ENCODE measurements around the gene CDC14B.
"Not testable (repeated sequence)": the region's sequence is repeated elsewhere in the genome, so short reads cannot be mapped to it uniquely, and the experiment has no call there.

Gene CDC14B

DNA sequence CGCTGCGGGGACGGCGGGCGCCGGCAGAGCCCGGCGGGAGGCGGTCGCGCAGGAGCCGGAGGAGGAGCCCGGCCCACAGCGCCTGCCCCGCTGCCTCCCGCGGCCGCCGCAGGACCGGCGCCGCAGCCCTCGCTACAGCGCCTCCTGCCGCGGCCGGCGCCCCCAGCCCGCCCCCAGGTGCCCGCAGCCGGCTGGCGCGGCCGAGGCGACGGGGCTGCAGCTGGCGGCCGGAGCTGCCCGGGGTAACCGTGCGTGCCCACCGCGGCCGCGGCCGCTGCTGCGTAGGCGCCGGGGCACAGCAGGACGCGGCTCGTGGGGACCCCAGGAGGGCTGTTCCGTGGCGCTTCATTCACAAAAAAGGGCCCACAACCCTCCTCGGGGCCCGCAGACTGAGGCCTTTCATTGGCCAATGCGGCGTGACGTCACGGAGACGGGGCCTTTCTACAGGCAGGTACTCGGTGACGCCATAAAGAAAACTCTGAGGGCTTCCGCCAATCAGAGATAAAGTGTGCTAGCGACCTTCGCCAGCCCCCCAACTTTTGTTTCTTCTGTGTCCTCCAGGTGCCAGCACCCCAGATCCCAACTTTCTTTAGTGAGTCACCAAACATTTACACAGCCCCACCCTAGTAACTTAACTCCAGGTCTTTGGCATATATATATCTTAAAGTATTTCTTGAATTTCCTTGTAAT is at the start of gene CDC14B:
Gene CDC14B (minus strand): TSS at position 353 of the 690 bp plus-strand sequence. CDS start 465 bp downstream, outside the sequence.
- Mint-ChIP-seq H3K9me3 (no peaks in the 10 kb centered on the region), H3K36me3 (ENCODE audit: low read depth) (peaks cover 1% of the 10 kb centered on the region), H3K27ac (no peak within 1 kb of the TSS), H3K27me3 (ENCODE audit: low read depth) (peaks cover 60% of the 10 kb centered on the region), H3K4me1 (ENCODE audit: low read depth) (peaks cover 13% of the 10 kb centered on the region), H3K4me3 (peak within 1 kb of the TSS; percentile 63)

DNA sequence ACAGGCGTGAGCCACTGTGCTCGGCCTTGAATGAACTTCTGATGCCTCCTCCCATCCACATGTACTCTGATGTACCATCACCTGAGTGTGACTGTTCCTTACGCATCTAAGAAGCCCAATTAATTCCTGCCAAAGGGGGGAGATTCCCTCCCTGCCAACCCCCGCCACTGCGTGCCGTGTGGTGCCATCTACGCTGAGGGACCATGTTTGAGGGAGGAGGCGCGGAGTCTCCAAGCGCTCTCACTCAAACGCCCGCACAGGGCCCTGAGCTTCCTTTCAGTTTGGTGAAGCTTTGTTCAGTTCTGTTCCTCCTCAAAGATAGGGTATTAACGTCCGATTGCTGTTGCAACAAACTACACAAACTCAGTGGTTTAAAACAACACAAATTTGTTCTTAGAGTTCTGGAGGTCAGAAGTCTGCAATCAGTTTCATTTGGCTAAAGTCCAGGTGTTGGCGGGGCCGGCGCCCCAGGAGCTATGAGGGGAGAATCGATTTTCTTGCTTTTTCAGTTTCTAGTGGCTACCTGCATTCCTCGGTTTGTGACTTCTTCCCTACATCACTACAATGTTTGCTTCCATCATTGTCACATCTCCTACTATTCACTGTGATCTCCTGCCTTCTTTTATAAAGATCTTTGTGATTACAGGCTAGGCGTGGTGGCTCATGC is 49.4 kb upstream of the CDC14B start:
- no peak overlapping the region for H3K27ac Mint-ChIP-seq
- H3K4me3 Mint-ChIP-seq = no peak overlapping the region

DNA sequence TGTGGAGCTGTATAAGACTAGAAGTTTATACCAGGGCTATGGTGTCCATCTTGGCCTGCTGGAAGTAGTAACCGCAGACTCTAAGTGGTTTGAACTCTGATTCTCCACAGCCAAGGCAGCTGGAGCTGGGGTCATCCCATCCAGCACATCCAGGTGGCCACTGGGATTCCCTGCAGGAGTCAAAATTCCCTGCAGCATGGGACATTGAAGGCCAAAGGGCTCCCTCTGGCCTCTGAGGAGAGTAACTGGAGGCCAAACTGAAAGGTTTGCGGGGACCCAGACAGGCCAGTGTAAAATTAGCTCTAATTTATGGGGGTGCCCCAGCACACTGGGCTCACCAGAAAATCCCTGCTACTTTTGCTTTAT is 47.7 kb upstream of the CDC14B start:
- no peak overlapping the region for H3K27ac Mint-ChIP-seq
- peaks cover 4% of the 10 kb centered on the region for H3K27me3 Mint-ChIP-seq (ENCODE audit: low read depth)
- H3K36me3 Mint-ChIP-seq (ENCODE audit: low read depth) = no peaks in the 10 kb centered on the region
- H3K4me3 Mint-ChIP-seq = no peak overlapping the region
- no peaks in the 10 kb centered on the region for H3K4me1 Mint-ChIP-seq (ENCODE audit: low read depth)
- H3K9me3 Mint-ChIP-seq = no peaks in the 10 kb centered on the region

More for the DNA sequence above, 49.4 kb upstream of the CDC14B start:
- no peaks in the 10 kb centered on the region for H3K9me3 Mint-ChIP-seq
- no peaks in the 10 kb centered on the region for H3K4me1 Mint-ChIP-seq (ENCODE audit: low read depth)
- H3K36me3 Mint-ChIP-seq (ENCODE audit: low read depth) = no peaks in the 10 kb centered on the region
- no peaks in the 10 kb centered on the region for H3K27me3 Mint-ChIP-seq (ENCODE audit: low read depth)

DNA sequence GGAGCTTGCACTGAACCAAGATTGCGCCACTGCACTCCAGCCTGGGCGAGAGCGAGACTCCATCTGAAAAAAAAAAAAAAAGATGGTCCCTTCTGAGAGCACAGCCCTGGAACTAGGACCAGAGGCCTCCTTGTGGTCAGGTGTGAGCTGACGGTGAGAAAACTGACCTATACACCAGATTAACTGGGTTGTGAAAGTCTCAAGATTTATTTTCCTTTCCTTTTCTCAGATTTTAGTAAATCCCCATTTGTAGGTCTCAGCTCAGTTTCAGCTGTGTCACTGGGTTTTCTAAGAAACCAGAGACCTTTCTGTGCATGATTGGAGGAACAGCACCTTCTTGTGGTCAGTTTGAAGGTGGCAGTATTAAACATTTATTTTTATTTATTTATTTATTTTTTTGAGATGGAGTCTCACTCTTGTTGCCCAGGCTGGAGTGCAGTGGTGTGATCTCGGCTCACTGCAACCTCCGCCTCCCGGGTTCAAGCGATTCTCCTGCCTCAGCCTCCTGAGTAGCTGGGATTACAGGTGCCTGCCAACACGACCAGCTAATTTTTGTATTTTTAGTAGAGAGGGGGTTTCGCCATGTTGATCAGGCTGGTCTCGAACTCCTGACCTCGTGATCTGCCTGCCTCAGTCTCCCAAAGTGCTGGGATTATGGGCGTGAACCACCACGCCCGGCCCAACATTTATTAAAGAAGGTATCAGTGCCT is 47.2 kb upstream of the CDC14B start:
- H3K4me1 Mint-ChIP-seq (ENCODE audit: low read depth); H3K36me3 Mint-ChIP-seq (ENCODE audit: low read depth); H3K9me3 Mint-ChIP-seq; H3K4me3 Mint-ChIP-seq; H3K27me3 Mint-ChIP-seq (ENCODE audit: low read depth); H3K27ac Mint-ChIP-seq: not testable (repeated sequence)

DNA sequence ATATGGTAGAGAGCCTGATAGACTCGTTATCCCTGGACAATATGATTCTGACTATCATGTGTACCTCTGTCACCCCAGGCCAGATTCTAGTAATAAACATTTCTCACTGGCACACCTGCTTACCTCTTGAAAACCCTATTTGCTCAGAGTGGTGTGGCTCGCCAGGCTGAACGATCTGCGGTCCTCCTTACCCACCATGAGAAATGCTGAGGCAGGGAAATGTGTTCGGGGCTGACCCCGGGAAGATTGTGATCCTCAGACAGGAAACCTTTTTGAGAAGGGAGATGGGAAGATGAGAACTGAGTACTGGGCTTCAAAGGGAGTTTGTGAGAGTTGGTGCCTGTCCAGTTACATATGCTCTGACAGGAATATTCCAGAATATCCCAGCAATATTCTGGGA is 46.1 kb upstream of the CDC14B start:
- H3K27me3 Mint-ChIP-seq (ENCODE audit: low read depth) = peaks cover 4% of the 10 kb centered on the region
- no peaks in the 10 kb centered on the region for H3K4me1 Mint-ChIP-seq (ENCODE audit: low read depth)
- no peak overlapping the region for H3K27ac Mint-ChIP-seq
- H3K9me3 Mint-ChIP-seq = no peaks in the 10 kb centered on the region
- H3K4me3 Mint-ChIP-seq = no peak overlapping the region
- no peaks in the 10 kb centered on the region for H3K36me3 Mint-ChIP-seq (ENCODE audit: low read depth)

DNA sequence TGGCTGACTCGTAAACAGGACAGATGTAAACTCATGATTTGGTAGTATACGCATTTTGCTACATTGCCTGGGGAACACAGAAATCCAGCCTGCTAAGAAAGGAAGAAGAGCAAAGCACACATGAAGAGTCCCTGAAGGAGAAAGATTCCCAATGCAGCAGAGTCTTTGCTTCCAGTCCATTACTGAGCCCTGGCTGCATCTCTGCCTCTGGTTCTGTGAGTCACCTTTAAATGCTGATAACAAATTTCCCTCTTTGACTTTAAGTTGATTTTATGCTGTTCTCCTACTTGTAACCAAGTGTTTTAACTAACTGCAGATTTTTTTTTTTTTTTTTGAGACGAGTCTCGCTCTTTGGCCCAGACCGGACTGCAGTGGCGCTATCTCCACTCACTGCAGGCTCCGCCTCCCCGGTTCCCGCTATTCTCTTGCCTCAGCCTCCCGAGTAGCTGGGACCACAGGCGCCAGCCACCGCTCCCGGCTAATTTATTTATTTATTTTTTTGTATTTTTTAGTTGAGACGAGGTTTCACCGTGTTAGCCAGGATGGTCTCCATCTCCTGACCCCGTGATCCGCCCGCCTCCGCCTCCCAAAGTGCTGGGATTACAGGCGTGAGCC is 44.0 kb upstream of the CDC14B start:
- no peaks in the 10 kb centered on the region for H3K9me3 Mint-ChIP-seq
- H3K27me3 Mint-ChIP-seq (ENCODE audit: low read depth) = peaks cover 4% of the 10 kb centered on the region
- H3K36me3 Mint-ChIP-seq (ENCODE audit: low read depth) = no peaks in the 10 kb centered on the region

DNA sequence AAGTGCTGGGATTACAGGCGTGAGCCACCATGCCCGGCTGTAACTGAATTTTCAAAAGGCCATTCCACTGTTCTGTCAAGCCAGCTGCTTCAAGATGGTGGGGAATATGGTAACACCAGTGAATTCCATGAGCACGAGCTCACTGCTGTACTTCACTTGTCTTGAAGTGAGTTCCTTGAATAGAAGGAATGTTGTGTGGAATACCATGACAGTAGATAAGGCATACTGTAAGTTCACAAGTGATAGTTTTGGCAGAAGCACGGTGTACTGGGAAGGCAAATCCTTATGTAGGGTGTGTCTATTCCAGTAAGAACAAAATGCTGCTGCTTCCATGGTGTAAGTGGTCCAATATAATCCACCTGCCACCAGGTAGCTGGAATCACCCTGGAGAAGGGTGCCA is 42.1 kb upstream of the CDC14B start:
- peaks cover 13% of the 10 kb centered on the region for H3K27me3 Mint-ChIP-seq (ENCODE audit: low read depth)
- no peaks in the 10 kb centered on the region for H3K36me3 Mint-ChIP-seq (ENCODE audit: low read depth)
- no peaks in the 10 kb centered on the region for H3K4me1 Mint-ChIP-seq (ENCODE audit: low read depth)
- no peaks in the 10 kb centered on the region for H3K9me3 Mint-ChIP-seq
- no peak overlapping the region for H3K27ac Mint-ChIP-seq
- no peak overlapping the region for H3K4me3 Mint-ChIP-seq

More for the DNA sequence above, 44.0 kb upstream of the CDC14B start:
- Mint-ChIP-seq H3K4me1 (ENCODE audit: low read depth) (no peaks in the 10 kb centered on the region), H3K4me3 (no peak overlapping the region), H3K27ac (no peak overlapping the region)

DNA sequence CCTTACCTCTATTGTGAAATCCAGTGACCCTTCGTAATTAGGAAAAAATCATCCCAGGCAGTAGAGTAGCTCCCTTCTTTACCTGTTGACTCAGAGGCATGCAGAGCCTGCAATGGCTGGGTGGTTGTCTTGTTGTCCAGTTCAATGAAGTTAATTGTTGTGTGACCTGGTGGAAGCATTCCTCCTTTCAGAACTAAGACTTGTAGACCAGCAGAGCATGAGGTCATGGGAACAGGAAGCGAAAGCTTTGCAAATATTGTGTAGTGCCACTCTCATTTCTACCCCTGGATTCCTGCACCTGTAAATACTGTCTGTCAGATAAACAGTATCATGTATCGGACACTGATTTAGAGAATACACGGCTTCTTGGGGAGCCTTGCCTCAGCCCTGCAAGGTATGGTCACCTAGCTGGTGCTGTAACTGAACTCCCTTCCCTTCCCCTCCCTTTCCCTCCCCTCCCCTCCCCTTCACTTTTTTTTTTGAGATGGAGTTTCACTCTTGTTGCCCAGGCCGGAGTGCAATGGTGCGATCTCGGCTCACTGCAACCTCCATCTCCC is 41.1 kb upstream of the CDC14B start:
- Mint-ChIP-seq H3K27ac (no peak overlapping the region), H3K36me3 (ENCODE audit: low read depth) (no peaks in the 10 kb centered on the region), H3K27me3 (ENCODE audit: low read depth) (peaks cover 17% of the 10 kb centered on the region), H3K9me3 (no peaks in the 10 kb centered on the region), H3K4me3 (no peak overlapping the region), H3K4me1 (ENCODE audit: low read depth) (peaks cover 4% of the 10 kb centered on the region)

DNA sequence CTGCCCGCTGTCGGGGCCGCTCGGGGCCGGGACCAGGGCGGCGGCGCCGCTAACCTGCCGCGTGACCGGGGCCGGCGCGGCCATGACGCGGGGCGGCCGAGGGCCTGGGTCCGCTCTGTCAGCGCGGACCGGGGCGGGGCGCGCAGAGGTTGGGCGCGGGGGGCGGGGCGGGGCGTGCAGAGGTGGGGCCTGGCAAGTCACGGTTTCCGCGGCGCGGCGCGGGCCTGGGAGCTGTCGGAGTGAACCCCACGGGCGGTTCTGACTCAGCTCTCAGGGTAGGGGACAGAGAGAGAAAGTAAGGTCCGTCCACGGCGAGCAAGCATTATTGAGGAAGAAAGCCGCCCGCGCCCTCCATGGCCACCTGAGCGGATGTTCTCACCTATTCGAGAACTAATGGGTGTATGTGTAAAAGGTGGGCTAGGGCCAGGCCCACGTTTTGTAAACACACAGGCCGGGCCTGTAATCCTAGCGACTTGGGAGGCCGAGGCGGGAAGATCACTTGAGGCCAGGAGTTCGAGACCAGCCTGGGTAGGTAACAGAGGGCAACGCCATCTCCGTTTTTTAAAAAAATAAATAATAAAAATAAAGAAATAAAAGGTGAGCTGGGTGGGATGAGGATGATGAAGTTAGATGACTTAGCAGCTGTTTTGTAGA is 35.7 kb upstream of the CDC14B start, which contains the start of gene PRXL2C:
Gene PRXL2C (minus strand): TSS at position 120 of the 654 bp plus-strand sequence. CDS start 36 bp downstream, at position 84.
- Mint-ChIP-seq H3K9me3 (no peaks in the 10 kb centered on the region), H3K4me3 (peak within 1 kb of the TSS; percentile 88), H3K4me1 (ENCODE audit: low read depth) (peaks cover 9% of the 10 kb centered on the region), H3K27ac (peak within 1 kb of the TSS; percentile 83), H3K36me3 (ENCODE audit: low read depth) (no peaks in the 10 kb centered on the region), H3K27me3 (ENCODE audit: low read depth) (peaks cover 13% of the 10 kb centered on the region)

DNA sequence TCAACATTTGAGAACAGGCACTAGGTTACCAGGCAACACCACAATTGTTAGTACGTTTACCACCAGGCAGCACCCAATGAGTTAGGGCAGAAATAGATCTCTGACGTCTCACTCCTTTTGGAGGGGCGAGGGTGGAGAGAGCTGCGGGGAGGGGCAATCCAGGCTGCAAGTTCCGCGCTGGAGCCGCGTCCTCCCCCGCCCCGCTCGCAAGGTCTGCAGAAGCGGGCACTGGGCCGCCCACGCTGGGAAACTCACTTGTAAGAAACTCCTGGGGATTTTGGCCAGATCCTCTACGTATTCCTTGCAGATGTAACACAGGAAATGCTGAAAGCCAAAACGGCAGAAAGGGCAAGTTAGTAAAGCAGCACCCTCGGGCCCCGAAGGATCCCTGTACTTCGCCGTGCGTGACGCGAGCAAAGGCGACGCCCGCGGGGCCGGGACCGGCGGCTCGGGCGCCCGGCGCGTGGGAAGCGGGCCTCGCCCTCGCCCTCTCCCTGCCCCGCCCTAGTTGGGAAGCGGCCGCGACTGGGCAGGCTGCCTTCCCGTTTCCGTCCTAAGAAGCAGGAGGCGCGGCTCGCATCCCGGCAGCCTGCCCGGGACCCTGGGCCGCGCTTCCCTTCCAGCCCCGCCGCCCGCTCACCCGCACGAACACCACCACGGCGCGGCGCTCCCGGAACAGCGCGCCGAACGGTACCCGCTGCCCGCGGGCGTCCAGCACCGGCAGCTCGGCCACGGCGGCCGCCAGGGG is 35.0 kb upstream of the CDC14B start:
- Mint-ChIP-seq H3K4me1 (ENCODE audit: low read depth) (peaks cover 9% of the 10 kb centered on the region), H3K36me3 (ENCODE audit: low read depth) (no peaks in the 10 kb centered on the region), H3K27me3 (ENCODE audit: low read depth) (peaks cover 13% of the 10 kb centered on the region), H3K9me3 (no peaks in the 10 kb centered on the region), H3K27ac (peak overlapping the region; percentile 81), H3K4me3 (peak overlapping the region; percentile 80)

DNA sequence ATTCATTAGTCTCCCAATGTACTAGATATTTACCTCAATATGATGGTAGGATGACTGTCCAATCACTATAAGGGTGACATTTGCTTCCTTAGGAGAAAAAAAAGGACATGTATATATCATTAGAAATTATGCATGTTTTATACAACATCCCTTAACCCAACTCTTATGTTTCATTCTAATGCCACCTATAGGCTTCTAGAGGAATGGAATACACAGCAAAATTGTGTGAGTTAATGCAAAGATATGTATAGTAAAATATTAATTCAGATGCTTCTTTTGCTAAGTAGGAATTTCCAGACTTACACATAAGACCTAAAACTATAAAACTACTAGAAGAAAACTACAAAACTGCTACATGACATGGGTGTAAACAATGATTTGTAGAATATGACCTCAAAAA is 32.0 kb upstream of the CDC14B start:
- no peak overlapping the region for H3K4me3 Mint-ChIP-seq
- H3K36me3 Mint-ChIP-seq (ENCODE audit: low read depth) = no peaks in the 10 kb centered on the region
- peaks cover 9% of the 10 kb centered on the region for H3K4me1 Mint-ChIP-seq (ENCODE audit: low read depth)
- no peak overlapping the region for H3K27ac Mint-ChIP-seq
- H3K9me3 Mint-ChIP-seq = no peaks in the 10 kb centered on the region
- H3K27me3 Mint-ChIP-seq (ENCODE audit: low read depth) = peaks cover 4% of the 10 kb centered on the region

DNA sequence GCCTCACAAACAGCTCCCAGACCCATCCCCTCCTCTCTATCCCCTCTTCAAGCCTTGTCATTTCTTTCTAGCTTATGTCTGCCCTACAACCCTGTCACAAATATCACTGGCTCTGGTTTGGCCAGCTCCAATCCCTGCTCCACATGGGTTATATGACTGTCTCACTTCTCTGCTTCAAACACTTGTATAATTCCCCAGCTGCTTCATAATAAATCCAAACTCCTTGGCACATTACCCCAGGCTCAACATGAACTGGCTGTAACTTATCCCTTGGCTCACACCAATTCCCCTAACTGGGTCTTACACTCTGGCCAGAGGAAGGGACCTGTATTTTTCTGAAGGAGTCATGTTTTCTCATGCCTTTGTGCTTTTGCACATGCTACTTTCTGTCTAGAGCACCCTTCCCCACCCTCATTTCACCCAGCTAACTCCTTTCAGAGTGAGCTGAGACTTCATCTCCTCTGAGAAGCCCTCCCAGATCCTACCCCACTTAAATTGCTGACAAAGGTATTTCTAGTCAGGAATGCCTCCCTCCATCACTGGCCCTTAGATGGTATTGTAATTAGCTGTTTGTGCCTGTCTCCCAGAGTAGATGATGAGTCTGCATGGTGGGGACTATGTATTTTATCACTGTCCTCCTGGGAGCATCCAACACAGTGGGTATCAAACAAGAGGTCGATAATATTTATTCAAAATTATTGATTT is 30.1 kb upstream of the CDC14B start:
- Mint-ChIP-seq H3K4me3 (no peak overlapping the region), H3K27me3 (ENCODE audit: low read depth) (no peaks in the 10 kb centered on the region), H3K36me3 (ENCODE audit: low read depth) (peaks cover 3% of the 10 kb centered on the region), H3K27ac (no peak overlapping the region), H3K9me3 (no peaks in the 10 kb centered on the region), H3K4me1 (ENCODE audit: low read depth) (peaks cover 2% of the 10 kb centered on the region)

All from T-helper 1 cell treated with Interleukin-12 subunit alpha and Interleukin-12 subunit beta and Interleukin-4 antibody, amounts not matched to agents 30 μg/mL and 1 μg/mL, for 36 hours (primary cell).